HG03432 (cell line): ENCODE results near the gene ENHO.

ENCODE experiments used
- ATAC-seq: cut with Tn5 transposase; IDR thresholded peaks from one replicate; pipeline ENCODE4 v1.9.1; 2021; ENCODE audit warnings: mild to moderate bottlenecking, moderate library complexity; ENCODE audit not compliant: unreplicated experiment

ENHO gene

GRCh38 chr9:34555936-34556525 is 33.2 kb upstream of the ENHO start:
- ATAC-seq, result no peak

- ATAC-seq, result no peak
These were observed 32.7 kb upstream of the ENHO start for GRCh38 chr9:34555500-34555899.

GRCh38 chr9:34555002-34555348 is 32.2 kb upstream of the ENHO start:
- no peak for ATAC-seq

- no peak for ATAC-seq
These were observed 31.6 kb upstream of the ENHO start for GRCh38 chr9:34554211-34555001.

GRCh38 chr9:34553511-34554021 is 30.8 kb upstream of the ENHO start:
- no peak for ATAC-seq

GRCh38 chr9:34552986-34553385 is 30.2 kb upstream of the ENHO start:
- no peak for ATAC-seq

- ATAC-seq, result no peak
These were observed 29.8 kb upstream of the ENHO start for GRCh38 chr9:34552606-34552981.

- ATAC-seq, result no peak
These were observed 29.2 kb upstream of the ENHO start for GRCh38 chr9:34551751-34552605.

GRCh38 chr9:34550681-34551270 is 28.0 kb upstream of the ENHO start:
- ATAC-seq, result no peak

GRCh38 chr9:34550016-34550680 is 27.4 kb upstream of the ENHO start:
- no peak for ATAC-seq

- ATAC-seq, result no peak
These were observed 26.6 kb upstream of the ENHO start for GRCh38 chr9:34549407-34549732.

- no peak for ATAC-seq
These were observed 25.3 kb upstream of the ENHO start for GRCh38 chr9:34547960-34548611.

GRCh38 chr9:34546834-34547827 is 24.3 kb upstream of the ENHO start:
- no peak for ATAC-seq

GRCh38 chr9:34546102-34546833 is 23.5 kb upstream of the ENHO start:
- ATAC-seq, result no peak

GRCh38 chr9:34545497-34545896 is 22.7 kb upstream of the ENHO start:
- ATAC-seq, result no peak

- no peak for ATAC-seq
These were observed 21.2 kb upstream of the ENHO start for GRCh38 chr9:34544035-34544434.

GRCh38 chr9:34541540-34541939 is 18.8 kb upstream of the ENHO start:
- ATAC-seq, result no peak

GRCh38 chr9:34540827-34541226 is 18.0 kb upstream of the ENHO start:
- ATAC-seq, result no peak

- ATAC-seq, result no peak
These were observed 13.9 kb upstream of the ENHO start for GRCh38 chr9:34536685-34537084.
